ENCODE results near the gene CSNK2A3. TPM values are rescaled to one million over a fixed set of nuclear protein-coding genes. Genes with fewer than 3 reads are reported as not detected.

CSNK2A3 gene
- total RNA-seq, 1 experiment from 2014 or later = 2.0 TPM

DNA sequence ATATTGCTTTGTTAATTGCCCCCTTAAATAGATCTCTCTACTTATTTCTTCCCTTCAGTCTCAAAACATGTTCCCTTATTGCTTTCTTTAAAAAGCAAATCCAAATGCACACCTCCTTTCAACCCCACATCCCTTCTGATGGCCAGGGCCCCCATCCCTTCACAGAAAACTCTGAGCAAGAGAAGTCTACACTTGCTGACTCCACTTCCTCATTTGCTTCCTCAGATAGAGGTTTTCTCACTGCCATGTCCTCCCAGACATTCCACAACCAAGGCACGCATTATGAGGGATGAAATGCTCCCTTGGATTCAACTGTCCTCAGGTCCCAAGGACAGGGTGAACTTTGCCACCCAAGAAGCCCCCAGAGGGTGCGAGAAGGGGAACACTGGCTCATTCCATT, 43.1 kb downstream of the CSNK2A3 start:
- Histone ChIP-seq H3K27ac (ENCODE audit: low read depth, low read length) (no peak overlapping the region), H4K20me1 (ENCODE audit: insufficient read depth) (no peaks in the 10 kb centered on the region), H2AFZ (ENCODE audit: low read depth, low read length, poor library complexity, severe bottlenecking) (no peak overlapping the region), H3K9me2 (ENCODE audit: insufficient read depth) (no peaks in the 10 kb centered on the region), H3K9ac (ENCODE audit: low read length) (no peak overlapping the region), H3K36me3 (ENCODE audit: control insufficient read depth in 1 of 2, insufficient read depth in 2 of 2, low read length in 2 of 2) (no peaks in the 10 kb centered on the region), H3K4me2 (ENCODE audit: low read length) (no peak overlapping the region), H3K27me3 (ENCODE audit: insufficient read depth, low read length) (no peaks in the 10 kb centered on the region), H3K9me3 (ENCODE audit: control insufficient read depth in 1 of 2, insufficient read depth in 1 of 2, low read depth in 1 of 2, low read length in 2 of 2) (no peaks in the 10 kb centered on the region), H3K4me1 (ENCODE audit: control insufficient read depth in 1 of 2, insufficient read depth in 2 of 2, low read length in 2 of 2) (peaks cover 0 to 11% of the 10 kb centered on the region in 2 experiments; a peak in 3 of 4 replicates), H3K79me2 (ENCODE audit: insufficient read depth, low read length) (no peaks in the 10 kb centered on the region), H3K4me3 (replicated peaks in 1 of 2; ENCODE audit: low read depth in 1 of 2, low read length in 2 of 2) (no peak overlapping the region)
- ChIA-PET RAD21 (ENCODE audit: low non-redundant PET in 1 of 2, low total read pairs in 2 of 2, uncharacterized antibody in 2 of 2, unreplicated experiment in 2 of 2) (no interaction called here), CTCF (no interaction called here), POLR2A (no interaction called here)
- DNase-seq (ENCODE audit: low read depth, low spot score) (no peak), ATAC-seq (no peak)
- no peak for TF ChIP-seq EZH2 (IDR thresholded peaks at IDR 0.05)
- no peak for TF ChIP-seq SIN3A (IDR thresholded peaks at IDR 0.05; ENCODE audit: low read depth)
- no peak for TF ChIP-seq ZNF274 (IDR thresholded peaks at IDR 0.05; ENCODE audit: low read depth, low read length)
- TF ChIP-seq, protein P1, sequence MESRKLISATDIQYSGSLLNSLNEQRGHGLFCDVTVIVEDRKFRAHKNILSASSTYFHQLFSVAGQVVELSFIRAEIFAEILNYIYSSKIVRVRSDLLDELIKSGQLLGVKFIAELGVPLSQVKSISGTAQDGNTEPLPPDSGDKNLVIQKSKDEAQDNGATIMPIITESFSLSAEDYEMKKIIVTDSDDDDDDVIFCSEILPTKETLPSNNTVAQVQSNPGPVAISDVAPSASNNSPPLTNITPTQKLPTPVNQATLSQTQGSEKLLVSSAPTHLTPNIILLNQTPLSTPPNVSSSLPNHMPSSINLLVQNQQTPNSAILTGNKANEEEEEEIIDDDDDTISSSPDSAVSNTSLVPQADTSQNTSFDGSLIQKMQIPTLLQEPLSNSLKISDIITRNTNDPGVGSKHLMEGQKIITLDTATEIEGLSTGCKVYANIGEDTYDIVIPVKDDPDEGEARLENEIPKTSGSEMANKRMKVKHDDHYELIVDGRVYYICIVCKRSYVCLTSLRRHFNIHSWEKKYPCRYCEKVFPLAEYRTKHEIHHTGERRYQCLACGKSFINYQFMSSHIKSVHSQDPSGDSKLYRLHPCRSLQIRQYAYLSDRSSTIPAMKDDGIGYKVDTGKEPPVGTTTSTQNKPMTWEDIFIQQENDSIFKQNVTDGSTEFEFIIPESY (IDR thresholded peaks at IDR 0.05; ENCODE audit: extremely low read depth, insufficient replicate concordance, low read length) = no peak
- no peak for TF ChIP-seq ELF1 (IDR thresholded peaks at IDR 0.05; ENCODE audit: borderline replicate concordance, low read depth)
- TF ChIP-seq YY1 (IDR thresholded peaks at IDR 0.05; ENCODE audit: extremely low read depth, insufficient replicate concordance, low read depth, low read length) = no peak
- no peak for TF ChIP-seq RAD21 (IDR thresholded peaks at IDR 0.05; ENCODE audit: low read depth)
- TF ChIP-seq TCF7L2 (IDR thresholded peaks at IDR 0.05; ENCODE audit: borderline replicate concordance, extremely low read depth, insufficient read depth, insufficient read length) = no peak
- no peak for TF ChIP-seq CEBPB (IDR thresholded peaks at IDR 0.05; ENCODE audit: low read depth)
- no peak for TF ChIP-seq SP1 (IDR thresholded peaks at IDR 0.05; ENCODE audit: low read depth)
- TF ChIP-seq FOSL1 (IDR thresholded peaks at IDR 0.05; ENCODE audit: low read depth) = no peak
- TF ChIP-seq EZH2phosphoT487 (IDR thresholded peaks at IDR 0.05; ENCODE audit: borderline replicate concordance) = no peak
- no peak for TF ChIP-seq POLR2AphosphoS5 (IDR thresholded peaks at IDR 0.05; ENCODE audit: low read depth, low read length)
- TF ChIP-seq, protein P2, sequence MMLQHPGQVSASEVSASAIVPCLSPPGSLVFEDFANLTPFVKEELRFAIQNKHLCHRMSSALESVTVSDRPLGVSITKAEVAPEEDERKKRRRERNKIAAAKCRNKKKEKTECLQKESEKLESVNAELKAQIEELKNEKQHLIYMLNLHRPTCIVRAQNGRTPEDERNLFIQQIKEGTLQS (IDR thresholded peaks at IDR 0.05) = no peak
- TF ChIP-seq, protein P3, sequence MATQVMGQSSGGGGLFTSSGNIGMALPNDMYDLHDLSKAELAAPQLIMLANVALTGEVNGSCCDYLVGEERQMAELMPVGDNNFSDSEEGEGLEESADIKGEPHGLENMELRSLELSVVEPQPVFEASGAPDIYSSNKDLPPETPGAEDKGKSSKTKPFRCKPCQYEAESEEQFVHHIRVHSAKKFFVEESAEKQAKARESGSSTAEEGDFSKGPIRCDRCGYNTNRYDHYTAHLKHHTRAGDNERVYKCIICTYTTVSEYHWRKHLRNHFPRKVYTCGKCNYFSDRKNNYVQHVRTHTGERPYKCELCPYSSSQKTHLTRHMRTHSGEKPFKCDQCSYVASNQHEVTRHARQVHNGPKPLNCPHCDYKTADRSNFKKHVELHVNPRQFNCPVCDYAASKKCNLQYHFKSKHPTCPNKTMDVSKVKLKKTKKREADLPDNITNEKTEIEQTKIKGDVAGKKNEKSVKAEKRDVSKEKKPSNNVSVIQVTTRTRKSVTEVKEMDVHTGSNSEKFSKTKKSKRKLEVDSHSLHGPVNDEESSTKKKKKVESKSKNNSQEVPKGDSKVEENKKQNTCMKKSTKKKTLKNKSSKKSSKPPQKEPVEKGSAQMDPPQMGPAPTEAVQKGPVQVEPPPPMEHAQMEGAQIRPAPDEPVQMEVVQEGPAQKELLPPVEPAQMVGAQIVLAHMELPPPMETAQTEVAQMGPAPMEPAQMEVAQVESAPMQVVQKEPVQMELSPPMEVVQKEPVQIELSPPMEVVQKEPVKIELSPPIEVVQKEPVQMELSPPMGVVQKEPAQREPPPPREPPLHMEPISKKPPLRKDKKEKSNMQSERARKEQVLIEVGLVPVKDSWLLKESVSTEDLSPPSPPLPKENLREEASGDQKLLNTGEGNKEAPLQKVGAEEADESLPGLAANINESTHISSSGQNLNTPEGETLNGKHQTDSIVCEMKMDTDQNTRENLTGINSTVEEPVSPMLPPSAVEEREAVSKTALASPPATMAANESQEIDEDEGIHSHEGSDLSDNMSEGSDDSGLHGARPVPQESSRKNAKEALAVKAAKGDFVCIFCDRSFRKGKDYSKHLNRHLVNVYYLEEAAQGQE (IDR thresholded peaks at IDR 0.05; ENCODE audit: low read depth) = no peak
- TF ChIP-seq SRF (IDR thresholded peaks at IDR 0.05; ENCODE audit: low read depth) = no peak
- no peak for TF ChIP-seq JUND (IDR thresholded peaks at IDR 0.05)
- no peak for TF ChIP-seq ZFX (IDR thresholded peaks at IDR 0.05)
- TF ChIP-seq, protein P4, sequence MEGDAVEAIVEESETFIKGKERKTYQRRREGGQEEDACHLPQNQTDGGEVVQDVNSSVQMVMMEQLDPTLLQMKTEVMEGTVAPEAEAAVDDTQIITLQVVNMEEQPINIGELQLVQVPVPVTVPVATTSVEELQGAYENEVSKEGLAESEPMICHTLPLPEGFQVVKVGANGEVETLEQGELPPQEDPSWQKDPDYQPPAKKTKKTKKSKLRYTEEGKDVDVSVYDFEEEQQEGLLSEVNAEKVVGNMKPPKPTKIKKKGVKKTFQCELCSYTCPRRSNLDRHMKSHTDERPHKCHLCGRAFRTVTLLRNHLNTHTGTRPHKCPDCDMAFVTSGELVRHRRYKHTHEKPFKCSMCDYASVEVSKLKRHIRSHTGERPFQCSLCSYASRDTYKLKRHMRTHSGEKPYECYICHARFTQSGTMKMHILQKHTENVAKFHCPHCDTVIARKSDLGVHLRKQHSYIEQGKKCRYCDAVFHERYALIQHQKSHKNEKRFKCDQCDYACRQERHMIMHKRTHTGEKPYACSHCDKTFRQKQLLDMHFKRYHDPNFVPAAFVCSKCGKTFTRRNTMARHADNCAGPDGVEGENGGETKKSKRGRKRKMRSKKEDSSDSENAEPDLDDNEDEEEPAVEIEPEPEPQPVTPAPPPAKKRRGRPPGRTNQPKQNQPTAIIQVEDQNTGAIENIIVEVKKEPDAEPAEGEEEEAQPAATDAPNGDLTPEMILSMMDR (IDR thresholded peaks at IDR 0.05 in 2 of 3, conservative IDR thresholded peaks at IDR 0.05 in 1 of 3; ENCODE audit: borderline replicate concordance in 1 of 3, insufficient read depth in 1 of 3, low read depth in 2 of 3, low read length in 2 of 3) = no peak
- intact Hi-C loops (cut with micrococcal nuclease) = no loop called here
- no TSS peak for BruUV-seq (replicated peaks)
